Measurements from ENCODE around the gene KAZN. TPM values are rescaled to one million over a fixed set of nuclear protein-coding genes. Genes with fewer than 3 reads are reported as not detected.

Gene KAZN
- polyA plus RNA-seq, 1 experiment: 3.7 TPM

- H3K27ac ChIP-seq (ENCODE audit: low read depth, low read length): no peak overlapping the region
- ChIA-PET CTCF (interaction anchor here (1.5 to 2.4 kb wide), 3 partner anchors 13 to 126 kb away, joined by 3 to 14 read pairs (median 7); no protein-coding TSS in a partner anchor), POLR2A (no interaction called here)
- no peak overlapping the region for H3K4me3 ChIP-seq (ENCODE audit: low read depth, low read length)
- no peaks in the 10 kb centered on the region for H3K9me3 ChIP-seq (ENCODE audit: control insufficient read depth, insufficient read depth, low read length)
- no peak for DNase-seq (ENCODE audit: low read depth, low spot score)
- TF ChIP-seq CTCF (IDR thresholded peaks at IDR 0.05; ENCODE audit: low read depth, low read length): no peak
- H3K27me3 ChIP-seq (ENCODE audit: control insufficient read depth, insufficient read depth, low read length): no peaks in the 10 kb centered on the region
Observed at GRCh38 chr1:14901371-14901954, 303.0 kb downstream of the KAZN start.

- ChIA-PET CTCF (interaction anchor here (0.6 to 0.9 kb wide), 2 partner anchors 10 to 11 kb away, joined by 3 to 4 read pairs; no protein-coding TSS in a partner anchor), POLR2A (no interaction called here)
- H3K9me3 ChIP-seq (ENCODE audit: control insufficient read depth, insufficient read depth, low read length): no peaks in the 10 kb centered on the region
- no peaks in the 10 kb centered on the region for H3K27me3 ChIP-seq (ENCODE audit: control insufficient read depth, insufficient read depth, low read length)
- H3K4me3 ChIP-seq (ENCODE audit: low read depth, low read length): no peak overlapping the region
- TF ChIP-seq CTCF (IDR thresholded peaks at IDR 0.05; ENCODE audit: low read depth, low read length): no peak
- DNase-seq (ENCODE audit: low read depth, low spot score): no peak
- H3K27ac ChIP-seq (ENCODE audit: low read depth, low read length): no peak overlapping the region
Observed at GRCh38 chr1:14903922-14904321, 305.4 kb downstream of the KAZN start.

- no peaks in the 10 kb centered on the region for H3K9me3 ChIP-seq (ENCODE audit: control insufficient read depth, insufficient read depth, low read length)
- ChIA-PET POLR2A (no interaction called here), CTCF (interaction anchor here (1.6 kb wide), 1 partner anchor 8 kb away, joined by 5 read pairs; no protein-coding TSS in a partner anchor)
- H3K27ac ChIP-seq (ENCODE audit: low read depth, low read length): no peak overlapping the region
- TF ChIP-seq CTCF (IDR thresholded peaks at IDR 0.05; ENCODE audit: low read depth, low read length): no peak
- H3K4me3 ChIP-seq (ENCODE audit: low read depth, low read length): no peak overlapping the region
- no peak for DNase-seq (ENCODE audit: low read depth, low spot score)
- no peaks in the 10 kb centered on the region for H3K27me3 ChIP-seq (ENCODE audit: control insufficient read depth, insufficient read depth, low read length)
Observed at GRCh38 chr1:14906665-14907064, 308.2 kb downstream of the KAZN start.

GRCh38 chr1:14907416-14907815 lies 308.9 kb downstream of the KAZN start:
- CTCF ChIA-PET: interaction anchor here (1.6 kb wide), 1 partner anchor 8 kb away, joined by 5 read pairs; no protein-coding TSS in a partner anchor
- POLR2A ChIA-PET: no interaction called here

More at GRCh38 chr1:14907416-14907815, 308.9 kb downstream of the KAZN start:
- no peak overlapping the region for H3K27ac ChIP-seq (ENCODE audit: low read depth, low read length)
- no peaks in the 10 kb centered on the region for H3K9me3 ChIP-seq (ENCODE audit: control insufficient read depth, insufficient read depth, low read length)
- TF ChIP-seq CTCF (IDR thresholded peaks at IDR 0.05; ENCODE audit: low read depth, low read length): no peak
- no peak for DNase-seq (ENCODE audit: low read depth, low spot score)
- H3K4me3 ChIP-seq (ENCODE audit: low read depth, low read length): no peak overlapping the region
- no peaks in the 10 kb centered on the region for H3K27me3 ChIP-seq (ENCODE audit: control insufficient read depth, insufficient read depth, low read length)
